MM.1S (cell line): Measurements from ENCODE around the gene HERC4.

Experiments used
- DNase-seq: peaks from one replicate; pipeline ENCODE4 v3.0.0-alpha.2; 2015
- H2AFZ ChIP-seq: fragments of 300-600 bp; sonication (generic); 2 replicates; pipeline ENCODE4 v1.6.0; 2016; ENCODE audit warnings: antibody characterized with exemption, low read length
- H3F3A ChIP-seq: fragments of 300-600 bp; sonication (generic); 2 replicates; pipeline ENCODE4 v1.6.1; 2016; ENCODE audit warnings: mild to moderate bottlenecking, antibody characterized with exemption, low read length, moderate library complexity, mixed read lengths; ENCODE audit not compliant: insufficient read depth
- H3K27ac ChIP-seq: fragments of 300-600 bp; sonication (generic); 2 replicates; pipeline ENCODE4 v1.5.1; 2016; ENCODE audit warnings: mild to moderate bottlenecking, low read length
- H3K27me3 ChIP-seq: fragments of 300-600 bp; sonication (generic); replicated peaks from 2 replicates; pipeline ENCODE4 v1.6.0; 2016; ENCODE audit warnings: low read length; ENCODE audit not compliant: insufficient read depth
- H3K36me3 ChIP-seq: fragments of 300-600 bp; sonication (generic); replicated peaks from 2 replicates; pipeline ENCODE4 v1.6.1; 2016; ENCODE audit warnings: mild to moderate bottlenecking, low read length, mixed read lengths; ENCODE audit not compliant: insufficient read depth
- H3K4me1 ChIP-seq: fragments of 300-600 bp; sonication (generic); 2 replicates; pipeline ENCODE4 v1.6.1; 2016; ENCODE audit warnings: low read length, mixed read lengths
- H3K4me2 ChIP-seq: fragments of 300-600 bp; sonication (generic); 2 replicates; pipeline ENCODE4 v1.6.0; 2016; ENCODE audit warnings: low read depth, low read length
- H3K4me3 ChIP-seq: fragments of 300-600 bp; sonication (generic); 2 replicates; pipeline ENCODE4 v1.5.1; 2016; ENCODE audit warnings: low read length, mixed read lengths
- H3K79me2 ChIP-seq: fragments of 300-600 bp; sonication (generic); 2 replicates; pipeline ENCODE4 v1.6.1; 2016; ENCODE audit warnings: mixed run types, low read length, mixed read lengths
- H3K9ac ChIP-seq: fragments of 300-600 bp; sonication (generic); 2 replicates; pipeline ENCODE4 v1.6.1; 2016; ENCODE audit warnings: low read length, mixed read lengths
- H3K9me2 ChIP-seq: fragments of 300-600 bp; sonication (generic); replicated peaks from 2 replicates; pipeline ENCODE4 v1.6.1; 2016; ENCODE audit warnings: mild to moderate bottlenecking, low read length, mixed read lengths; ENCODE audit not compliant: insufficient read depth
- H3K9me3 ChIP-seq: fragments of 300-600 bp; sonication (generic); replicated peaks from 2 replicates; pipeline ENCODE4 v1.6.1; 2016; ENCODE audit warnings: mild to moderate bottlenecking, low read length, mixed read lengths; ENCODE audit not compliant: insufficient read depth
- H4K20me1 ChIP-seq: fragments of 300-600 bp; sonication (generic); 2 replicates; pipeline ENCODE4 v1.6.1; 2016; ENCODE audit warnings: mild to moderate bottlenecking, low read length, moderate library complexity, mixed read lengths; ENCODE audit not compliant: insufficient read depth
- CTCF ChIP-seq: fragments of 300-600 bp; sonication (generic); IDR thresholded peaks from 2 replicates; pipeline ENCODE4 v1.5.1; 2016; ENCODE audit warnings: antibody characterized with exemption, low read length, mixed read lengths
- EZH2 ChIP-seq: fragments of 300-600 bp; sonication (generic); optimal IDR thresholded peaks from 2 replicates; pipeline ENCODE3; 2017; ENCODE audit warnings: low read depth, mild to moderate bottlenecking, antibody characterized with exemption, low read length, mixed read lengths
- EZH2phosphoT487 ChIP-seq: fragments of 300-600 bp; sonication (generic); IDR thresholded peaks from 2 replicates; pipeline ENCODE4 v1.6.1; 2018; ENCODE audit warnings: antibody characterized with exemption, low read length

HERC4 gene

GRCh38 chr10:68049289-68050078, 25.6 kb downstream of the HERC4 start:
- Histone ChIP-seq H3K27ac (no peak overlapping the region), H3K9me3 (no peaks in the 10 kb centered on the region), H3F3A (no peaks in the 10 kb centered on the region), H3K79me2 (no peaks in the 10 kb centered on the region), H4K20me1 (no peaks in the 10 kb centered on the region), H3K36me3 (no peaks in the 10 kb centered on the region), H3K4me2 (no peak overlapping the region), H3K9ac (no peak overlapping the region), H3K4me1 (no peaks in the 10 kb centered on the region), H3K27me3 (no peaks in the 10 kb centered on the region), H2AFZ (no peak overlapping the region), H3K4me3 (no peak overlapping the region), H3K9me2 (no peaks in the 10 kb centered on the region)
- no peak for DNase-seq
- no peak for TF ChIP-seq EZH2
- no peak for TF ChIP-seq EZH2phosphoT487
- no peak for TF ChIP-seq CTCF

- Histone ChIP-seq H3K9me3 (no peaks in the 10 kb centered on the region), H3K9ac (no peak overlapping the region), H2AFZ (no peak overlapping the region), H3K4me3 (no peak overlapping the region), H3K27me3 (no peaks in the 10 kb centered on the region), H3K79me2 (no peaks in the 10 kb centered on the region), H3K4me2 (no peak overlapping the region), H4K20me1 (no peaks in the 10 kb centered on the region), H3K27ac (no peak overlapping the region), H3F3A (no peaks in the 10 kb centered on the region), H3K36me3 (no peaks in the 10 kb centered on the region), H3K4me1 (no peaks in the 10 kb centered on the region), H3K9me2 (no peaks in the 10 kb centered on the region)
- TF ChIP-seq EZH2 (no peak), EZH2phosphoT487 (no peak), CTCF (no peak)
- no peak for DNase-seq
Measured at GRCh38 chr10:68047554-68048327, 27.3 kb downstream of the HERC4 start.

- no peak for TF ChIP-seq CTCF
- no peak for TF ChIP-seq EZH2phosphoT487
- TF ChIP-seq EZH2, result no peak
- no peak overlapping the region for H3K4me2 ChIP-seq
- no peaks in the 10 kb centered on the region for H3K27me3 ChIP-seq
- no peaks in the 10 kb centered on the region for H3K79me2 ChIP-seq
- no peaks in the 10 kb centered on the region for H3F3A ChIP-seq
- DNase-seq, result no peak
- no peaks in the 10 kb centered on the region for H4K20me1 ChIP-seq
- H3K4me1 ChIP-seq, result no peaks in the 10 kb centered on the region
- H3K9me3 ChIP-seq, result no peaks in the 10 kb centered on the region
- H3K9ac ChIP-seq, result no peak overlapping the region
- no peaks in the 10 kb centered on the region for H3K9me2 ChIP-seq
- no peak overlapping the region for H2AFZ ChIP-seq
- no peak overlapping the region for H3K4me3 ChIP-seq
- H3K27ac ChIP-seq, result no peak overlapping the region
- H3K36me3 ChIP-seq, result no peaks in the 10 kb centered on the region
Measured at GRCh38 chr10:68047122-68047521, 28.0 kb downstream of the HERC4 start.
